ENCODE measurements around the gene HACD2. TPM values are rescaled to one million over a fixed set of nuclear protein-coding genes. Genes with fewer than 3 reads are reported as not detected.

Gene HACD2
- total RNA-seq, 1 experiment from 2014 or later = 30.5 TPM

DNA sequence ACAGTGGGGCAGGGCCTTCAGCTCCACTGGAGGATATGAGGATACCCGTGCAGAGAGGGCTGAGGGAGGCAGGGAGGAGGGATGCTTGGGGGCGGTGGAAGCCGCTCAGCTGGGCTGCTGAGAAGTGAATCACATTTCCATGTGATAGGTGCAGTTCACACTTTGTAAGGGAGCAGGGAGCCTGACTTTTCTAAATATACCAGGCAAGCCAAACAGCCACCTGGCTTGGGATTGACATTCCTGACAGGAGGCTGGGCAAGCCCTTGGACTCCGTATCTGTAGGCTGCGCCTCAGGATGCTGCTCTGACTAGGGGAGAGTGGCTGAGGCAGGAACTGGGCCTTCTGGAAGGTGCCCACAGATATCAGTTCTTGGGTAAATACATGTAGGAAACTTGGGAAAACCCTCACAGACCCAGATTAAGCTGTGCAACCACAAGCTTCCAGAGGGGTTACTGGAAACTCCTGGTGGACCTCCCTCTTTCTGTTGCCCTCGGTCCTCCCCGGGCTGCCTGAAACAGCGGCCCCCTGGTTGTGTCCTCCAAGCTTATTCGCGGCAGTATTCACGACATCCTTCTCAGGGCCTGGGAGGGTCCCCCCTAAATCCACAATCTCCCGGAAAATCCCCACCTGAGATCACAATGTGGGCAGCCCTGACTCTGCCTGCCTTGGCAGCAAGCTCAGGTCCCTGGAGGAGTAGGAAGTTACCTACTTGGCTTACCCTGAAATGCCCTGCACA is 103.0 kb downstream of the HACD2 start:
- no peak for DNase-seq (ENCODE audit: low spot score)

GRCh38 chr3:123481071-123481470 is 103.8 kb downstream of the HACD2 start:
- DNase-seq (ENCODE audit: low spot score) = no peak

DNA sequence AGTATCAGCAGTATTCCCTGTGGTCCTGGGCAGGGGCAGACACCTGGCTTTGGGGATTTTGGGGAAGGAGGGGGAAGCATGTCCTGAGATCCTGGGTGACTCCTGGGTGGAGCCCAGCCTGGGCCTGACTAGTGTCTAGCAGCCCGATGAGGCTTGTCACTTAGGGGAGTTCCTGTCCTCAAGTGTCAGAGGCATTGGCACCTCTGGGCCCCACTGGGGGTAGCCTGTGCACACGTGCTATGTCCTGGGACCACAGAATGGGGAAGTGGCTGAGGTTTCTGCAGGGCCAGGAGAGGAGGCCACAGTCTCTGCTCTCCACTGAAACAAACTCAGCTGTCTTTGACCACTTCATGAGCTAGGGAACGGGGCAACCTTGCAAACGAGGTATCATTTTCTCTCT is 104.4 kb downstream of the HACD2 start:
- DNase-seq (ENCODE audit: low spot score) = no peak

DNA sequence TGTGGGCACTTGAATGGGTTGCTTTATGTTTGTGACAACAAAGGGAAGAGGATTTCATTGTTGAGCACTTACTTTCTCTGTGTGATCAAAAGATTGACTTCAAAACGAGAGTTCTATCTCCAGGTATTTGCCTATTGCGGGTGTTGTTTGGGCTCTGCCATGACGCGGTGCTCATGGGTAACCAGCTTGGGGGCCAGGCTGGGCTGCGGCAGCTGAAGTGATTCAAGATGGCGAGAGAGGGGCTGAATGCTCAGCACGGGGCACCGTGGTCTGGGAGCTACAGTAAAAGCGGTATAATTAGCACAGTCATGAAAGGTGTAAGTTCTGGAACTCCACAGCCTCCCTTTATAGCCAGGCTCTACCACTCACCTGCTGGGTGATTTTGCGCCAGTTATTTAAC is 105.0 kb downstream of the HACD2 start:
- no peak for DNase-seq (ENCODE audit: low spot score)

GRCh38 chr3:123478314-123478713 is 106.5 kb downstream of the HACD2 start:
- no peak for DNase-seq (ENCODE audit: low spot score)

GRCh38 chr3:123476967-123477750 is 107.7 kb downstream of the HACD2 start:
- no peak for DNase-seq (ENCODE audit: low spot score)

DNA sequence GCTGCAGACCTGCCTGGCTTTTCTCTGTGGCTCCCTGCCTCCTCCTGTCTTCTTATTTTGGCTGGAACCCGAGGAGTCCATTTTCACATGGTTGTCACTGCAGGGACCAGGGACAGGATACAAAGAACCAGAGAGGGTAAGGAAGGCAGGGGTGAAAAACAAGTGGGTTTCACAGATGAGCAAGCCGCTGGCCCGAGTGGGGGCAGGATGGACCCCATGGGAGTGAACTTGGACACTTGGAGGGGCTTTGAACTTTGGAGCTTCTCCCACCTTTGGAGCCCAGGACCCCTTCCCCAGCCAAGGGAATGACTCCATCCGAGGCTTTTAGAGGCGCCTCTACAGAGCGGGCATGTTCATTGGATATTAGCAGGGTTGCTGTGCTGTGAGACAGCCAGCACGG is 109.1 kb downstream of the HACD2 start:
- DNase-seq (ENCODE audit: low spot score) = no peak

DNA sequence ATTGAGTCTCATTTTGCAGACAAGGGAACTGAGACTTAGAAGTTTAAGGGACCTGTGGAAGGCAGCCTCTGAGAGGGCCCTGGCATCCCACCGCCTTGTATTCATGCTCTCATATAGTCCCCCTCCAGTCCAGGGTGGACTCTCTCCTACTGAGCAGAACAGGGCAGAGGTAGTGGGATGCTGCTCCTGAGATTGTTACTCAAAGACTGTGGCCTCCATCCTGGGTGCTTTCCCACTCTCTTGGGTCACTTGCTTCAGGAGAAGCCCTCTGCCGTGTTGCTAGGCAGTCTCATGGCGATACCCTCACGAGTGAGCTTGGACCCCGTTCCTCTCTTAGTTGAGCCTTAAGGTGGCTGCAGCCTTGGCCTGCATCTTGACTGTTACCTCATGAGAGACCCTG is 113.7 kb downstream of the HACD2 start:
- no peak for DNase-seq (ENCODE audit: low spot score)

GRCh38 chr3:123469323-123469995 is 115.4 kb downstream of the HACD2 start:
- DNase-seq (ENCODE audit: low spot score) = no peak

- DNase-seq (ENCODE audit: low spot score) = no peak
Observed at GRCh38 chr3:123467046-123467445, 117.8 kb downstream of the HACD2 start.

DNA sequence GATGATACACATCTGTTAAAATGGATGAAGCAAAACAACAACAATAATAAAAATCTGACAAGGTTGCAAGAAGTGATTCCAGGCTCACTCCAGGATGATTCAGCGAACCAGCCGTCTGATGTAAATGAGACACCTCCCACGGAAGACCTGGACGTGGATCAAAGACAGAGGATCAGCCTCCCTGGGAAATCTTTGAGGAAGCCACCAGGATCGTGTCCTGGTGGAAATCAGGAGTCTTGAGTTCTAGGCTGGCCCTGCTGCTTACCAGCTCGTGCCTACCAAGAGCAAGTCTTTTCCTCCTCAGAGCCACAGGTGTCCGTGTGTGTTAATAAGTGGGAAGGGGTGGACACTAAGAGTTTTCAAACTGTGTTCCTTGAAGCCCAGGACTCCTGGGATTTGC is 120.6 kb downstream of the HACD2 start:
- no peak for DNase-seq (ENCODE audit: low spot score)

DNA sequence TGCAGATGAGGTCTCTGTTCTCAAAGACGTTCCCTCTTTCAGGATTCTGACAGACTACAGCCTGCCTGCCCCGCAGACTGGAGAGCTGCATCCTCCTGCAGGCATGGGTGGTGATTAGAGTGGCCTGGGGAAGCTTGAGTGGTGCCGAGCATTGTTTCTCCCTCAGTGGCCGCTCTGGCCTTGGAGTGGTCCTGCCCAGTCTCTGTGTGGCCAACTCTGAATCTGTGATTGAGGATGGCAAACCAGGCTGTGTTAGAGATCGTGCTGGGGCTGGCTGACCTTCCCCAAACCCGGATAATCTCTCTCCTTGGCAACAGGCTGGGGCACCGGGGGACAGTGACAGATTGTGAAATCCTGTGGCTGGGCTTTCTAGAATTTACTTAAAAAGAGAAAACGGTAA is 125.0 kb downstream of the HACD2 start:
- no peak for DNase-seq (ENCODE audit: low spot score)

GRCh38 chr3:123458255-123458654 is 126.6 kb downstream of the HACD2 start:
- no peak for DNase-seq (ENCODE audit: low spot score)

DNA sequence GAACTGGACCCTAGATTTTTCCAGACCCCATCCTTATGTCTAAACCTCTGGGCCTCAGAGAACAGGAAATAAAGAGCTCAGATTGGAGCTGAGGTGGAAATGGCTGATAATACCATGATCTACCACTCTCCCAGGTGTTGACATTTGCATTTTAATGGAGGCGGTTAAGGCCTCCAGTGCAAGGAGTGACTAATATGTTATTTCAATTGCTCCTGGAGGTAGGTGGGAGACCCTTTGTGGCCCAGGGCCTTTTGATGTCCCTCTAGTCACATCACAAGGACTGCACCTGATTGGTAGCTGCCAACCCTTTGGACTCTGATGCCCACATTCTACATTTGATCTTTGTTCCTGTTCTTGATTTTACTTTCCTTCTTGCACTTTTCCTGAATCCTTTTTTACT is 127.0 kb downstream of the HACD2 start:
- DNase-seq (ENCODE audit: low spot score) = no peak

GRCh38 chr3:123453675-123454074 is 131.2 kb downstream of the HACD2 start:
- DNase-seq (ENCODE audit: low spot score) = no peak

GRCh38 chr3:123451186-123451585 is 133.7 kb downstream of the HACD2 start:
- no peak for DNase-seq (ENCODE audit: low spot score)

DNA sequence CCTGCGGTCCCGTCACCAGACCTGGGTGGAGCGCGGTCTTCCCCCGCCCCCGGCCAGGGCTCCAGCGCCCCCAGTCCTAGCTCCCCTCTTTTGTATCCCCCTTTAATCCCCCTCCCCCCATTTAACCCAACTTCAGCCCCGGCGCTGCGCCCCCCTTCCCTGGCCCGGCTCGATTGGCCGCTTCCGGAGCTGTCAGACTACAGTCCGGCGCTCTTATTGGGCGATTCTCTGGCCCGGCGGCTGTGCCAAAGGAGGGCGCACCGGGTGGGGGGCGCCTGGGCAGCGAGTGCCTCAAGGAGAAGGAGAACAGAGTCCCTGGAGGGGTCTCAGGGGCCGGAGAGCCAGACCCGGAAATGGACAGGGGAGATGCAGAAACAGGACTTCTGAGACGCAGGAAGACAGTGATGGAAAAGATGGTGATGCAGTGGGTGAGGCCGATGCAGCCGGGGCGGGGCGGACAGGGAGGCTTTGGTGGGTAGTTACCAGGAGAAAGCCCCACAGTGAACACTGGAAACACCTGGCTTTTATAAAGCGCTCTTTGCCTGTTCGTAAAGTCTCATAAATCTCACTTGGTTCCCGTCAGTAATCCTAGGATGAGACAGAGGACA is 134.8 kb downstream of the HACD2 start:
- no peak for DNase-seq (ENCODE audit: low spot score)

DNA sequence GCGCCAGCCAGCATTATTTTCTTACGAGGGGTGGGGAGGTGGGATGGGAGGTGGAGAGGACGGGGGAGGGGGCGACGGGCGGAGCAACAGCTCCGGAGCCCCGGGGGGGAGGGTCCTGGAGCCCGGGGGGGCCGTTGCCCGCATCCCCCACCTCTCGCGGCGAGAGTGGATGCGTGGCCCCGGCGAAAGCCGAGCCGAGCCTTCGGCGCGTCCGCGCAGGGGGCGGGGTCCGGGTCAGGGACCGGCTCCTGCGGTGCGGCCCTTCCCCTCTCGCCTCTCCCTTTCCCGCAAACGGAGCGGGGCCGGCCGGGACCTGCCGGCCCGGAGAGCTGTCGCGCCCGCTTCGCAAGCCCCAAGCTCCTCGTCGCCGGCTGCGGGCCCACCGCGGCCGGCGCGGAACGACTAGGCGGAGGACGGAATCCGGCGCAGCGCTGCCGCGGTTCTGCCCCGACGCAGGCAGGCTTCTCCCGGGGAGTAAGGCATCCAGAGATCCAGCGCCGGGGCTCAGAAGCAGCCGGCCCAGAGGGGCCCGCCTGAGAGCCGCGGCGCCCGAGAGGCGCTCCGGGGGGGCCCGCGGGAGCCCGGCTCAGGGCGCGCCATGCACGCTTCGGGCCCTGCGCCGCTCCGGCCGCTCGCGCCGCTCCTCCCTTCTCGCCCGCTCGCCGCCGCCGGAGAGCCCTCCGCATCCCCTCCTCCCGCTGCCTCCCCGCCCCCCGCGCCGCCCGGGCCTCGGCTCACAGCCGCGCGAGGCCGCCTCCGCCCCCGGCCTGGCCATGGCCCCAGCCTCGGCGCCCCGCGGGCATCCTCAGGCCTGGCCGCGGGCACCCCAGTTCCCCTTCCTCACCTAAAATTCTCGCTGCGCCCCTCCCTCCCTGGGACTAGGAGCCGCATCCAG is 135.5 kb downstream of the HACD2 start:
- no peak for DNase-seq (ENCODE audit: low spot score)

GRCh38 chr3:123448536-123449101 is 136.2 kb downstream of the HACD2 start, which contains the start of gene ADCY5:
TSS of gene ADCY5 (minus strand) at chr3:123449090. CDS start at chr3:123448545, 545 bp downstream.
- DNase-seq (ENCODE audit: low spot score) = no peak

- no peak for DNase-seq (ENCODE audit: low spot score)
Observed at GRCh38 chr3:123447749-123448517, 136.9 kb downstream of the HACD2 start.

Measured in H4 (cell line).